Stimulated activated CD8-positive, alpha-beta memory T cell treated with anti-CD3 and anti-CD28 coated beads, Interleukin-7, amount 100 ng/mL, for 4 hours (primary cell): ENCODE measurements around the gene PTPN7.
"Not testable (repeated sequence)": the region's sequence is repeated elsewhere in the genome, so short reads cannot be mapped to it uniquely, and the experiment has no call there.

Experiments used
- DNase-seq, 2 donors: peaks; one replicate each; pipeline ENCODE4 v3.0.0-alpha.2; 2020; ENCODE audit warnings: low read depth in 2 of 2

PTPN7 gene

GRCh38 chr1:202130816-202131522 lies 29.4 kb downstream of the PTPN7 start:
- DNase-seq: no peak

GRCh38 chr1:202130297-202130721 lies 30.1 kb downstream of the PTPN7 start:
- DNase-seq: no peak

GRCh38 chr1:202129453-202130296 lies 30.7 kb downstream of the PTPN7 start:
- DNase-seq: no peak

- no peak for DNase-seq
These were observed 32.4 kb downstream of the PTPN7 start for GRCh38 chr1:202127836-202128622.

GRCh38 chr1:202127061-202127460 lies 33.3 kb downstream of the PTPN7 start:
- DNase-seq: no peak

- no peak for DNase-seq
These were observed 34.0 kb downstream of the PTPN7 start for GRCh38 chr1:202126426-202126825.

- DNase-seq: no peak
These were observed 34.8 kb downstream of the PTPN7 start for GRCh38 chr1:202125611-202126010.

- DNase-seq: no peak
These were observed 36.3 kb downstream of the PTPN7 start for GRCh38 chr1:202124142-202124541.

GRCh38 chr1:202123336-202123813 lies 37.0 kb downstream of the PTPN7 start:
- no peak for DNase-seq

GRCh38 chr1:202122639-202123335 lies 37.6 kb downstream of the PTPN7 start, which contains the start of gene GPR37L1:
TSS of gene GPR37L1 (plus strand) at chr1:202122917. CDS start at chr1:202122964, 47 bp downstream.
- no peak for DNase-seq

- DNase-seq: no peak
These were observed 39.4 kb downstream of the PTPN7 start for GRCh38 chr1:202121006-202121405.

GRCh38 chr1:202117898-202118371 lies 42.5 kb downstream of the PTPN7 start:
- no peak for DNase-seq

- no peak for DNase-seq
These were observed 44.1 kb downstream of the PTPN7 start for GRCh38 chr1:202116287-202116686.

- no peak for DNase-seq
These were observed 46.6 kb downstream of the PTPN7 start for GRCh38 chr1:202113690-202114300.

- no peak for DNase-seq
These were observed 47.3 kb downstream of the PTPN7 start for GRCh38 chr1:202112859-202113689.

- not testable (repeated sequence) for DNase-seq
These were observed 48.8 kb downstream of the PTPN7 start for GRCh38 chr1:202111589-202111988.

GRCh38 chr1:202110977-202111376 lies 49.4 kb downstream of the PTPN7 start:
- no peak for DNase-seq

- no peak for DNase-seq
These were observed 52.3 kb downstream of the PTPN7 start for GRCh38 chr1:202107801-202108731.

GRCh38 chr1:202107321-202107761 lies 53.1 kb downstream of the PTPN7 start:
- no peak for DNase-seq
